Right lung (tissue), 5 donors: ENCODE measurements around the gene SPEG. TPM values are rescaled to one million over a fixed set of nuclear protein-coding genes. Genes with fewer than 3 reads are reported as not detected.
A peak's percentile ranks its signal among the peaks of the same experiment; 100 is the strongest.

Source experiments
- DNase-seq, 2 donors: peaks; one replicate each; pipeline ENCODE4 v3.0.0-alpha.2; 2013
- polyA plus RNA-seq, 5 donors: library from polyadenylated mRNA; unstranded; fragments of 120-200 nt; gene quantifications; one replicate each; pipeline versions ENCODE4 v1.2.1 to v1.2.3, GENCODE V29; 2013; ENCODE audit warnings: inconsistent platforms in 1 of 5, low replicate concordance in 1 of 5; ENCODE audit not compliant: insufficient read length in 5 of 5, insufficient read depth in 1 of 5

SPEG gene
- polyA plus RNA-seq, 5 donors = 18.1 to 35.5 (median 33.7) TPM

DNA sequence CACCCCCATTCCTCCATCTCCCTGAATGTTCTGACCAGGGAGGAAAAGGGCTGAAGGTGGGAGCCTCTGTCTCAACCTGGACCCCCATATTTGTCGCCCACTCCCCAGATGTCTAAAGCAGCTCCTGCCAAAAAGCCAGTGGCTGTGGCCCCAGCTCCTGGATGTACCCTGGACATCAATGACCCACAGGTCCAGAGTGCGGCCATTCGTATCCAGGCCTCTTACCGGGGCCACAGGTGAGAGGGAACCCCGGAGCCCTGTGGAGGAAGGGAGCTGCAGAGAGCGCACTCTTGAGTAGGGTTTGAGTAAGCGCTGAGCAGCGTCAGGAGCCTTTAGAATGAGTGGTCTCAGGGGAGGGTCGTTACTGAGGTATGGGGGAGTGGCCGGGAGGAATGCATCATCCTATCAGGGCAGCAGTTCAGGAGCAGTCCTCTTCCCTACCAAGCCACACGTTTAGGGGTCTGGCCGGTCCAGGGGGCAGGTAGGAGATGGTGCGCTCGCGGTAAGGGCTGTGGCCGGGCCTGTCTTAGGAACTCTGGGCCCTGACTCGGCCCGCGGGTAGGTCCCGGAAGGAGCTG is 61.7 kb downstream of the SPEG start:
- DNase-seq = no peak

DNA sequence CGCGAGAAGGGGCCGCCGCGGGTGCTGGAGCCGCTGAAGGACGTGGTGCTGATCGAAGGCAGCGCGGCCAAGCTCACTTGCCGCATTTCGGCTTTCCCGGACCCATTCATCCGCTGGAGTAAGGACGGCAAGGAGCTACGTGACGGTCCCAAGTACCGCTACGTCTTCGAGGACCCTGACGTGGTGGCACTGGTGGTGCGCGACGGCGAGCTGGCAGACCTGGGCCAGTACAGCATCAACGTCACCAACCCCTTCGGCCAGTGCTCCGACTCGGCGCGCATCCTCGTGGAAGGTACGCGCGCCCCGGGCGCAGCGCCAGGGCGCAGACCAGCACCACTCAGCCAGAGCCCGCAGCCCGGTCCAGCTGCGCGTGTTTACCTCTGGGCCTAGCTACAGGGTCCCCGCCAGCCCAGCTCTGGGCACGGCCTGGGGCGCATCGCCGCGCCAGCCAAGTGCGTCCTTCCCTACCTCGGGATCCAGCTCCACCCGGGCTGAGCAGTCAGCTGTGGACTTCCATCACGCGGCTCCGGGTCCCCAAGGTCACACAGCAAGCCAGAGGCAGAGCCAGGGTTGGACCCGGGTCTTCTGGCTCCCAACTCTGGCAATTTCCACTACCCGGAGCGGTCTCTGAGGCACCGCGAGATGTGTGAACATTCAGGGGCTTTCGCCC is 62.3 kb downstream of the SPEG start:
- no peak for DNase-seq

DNA sequence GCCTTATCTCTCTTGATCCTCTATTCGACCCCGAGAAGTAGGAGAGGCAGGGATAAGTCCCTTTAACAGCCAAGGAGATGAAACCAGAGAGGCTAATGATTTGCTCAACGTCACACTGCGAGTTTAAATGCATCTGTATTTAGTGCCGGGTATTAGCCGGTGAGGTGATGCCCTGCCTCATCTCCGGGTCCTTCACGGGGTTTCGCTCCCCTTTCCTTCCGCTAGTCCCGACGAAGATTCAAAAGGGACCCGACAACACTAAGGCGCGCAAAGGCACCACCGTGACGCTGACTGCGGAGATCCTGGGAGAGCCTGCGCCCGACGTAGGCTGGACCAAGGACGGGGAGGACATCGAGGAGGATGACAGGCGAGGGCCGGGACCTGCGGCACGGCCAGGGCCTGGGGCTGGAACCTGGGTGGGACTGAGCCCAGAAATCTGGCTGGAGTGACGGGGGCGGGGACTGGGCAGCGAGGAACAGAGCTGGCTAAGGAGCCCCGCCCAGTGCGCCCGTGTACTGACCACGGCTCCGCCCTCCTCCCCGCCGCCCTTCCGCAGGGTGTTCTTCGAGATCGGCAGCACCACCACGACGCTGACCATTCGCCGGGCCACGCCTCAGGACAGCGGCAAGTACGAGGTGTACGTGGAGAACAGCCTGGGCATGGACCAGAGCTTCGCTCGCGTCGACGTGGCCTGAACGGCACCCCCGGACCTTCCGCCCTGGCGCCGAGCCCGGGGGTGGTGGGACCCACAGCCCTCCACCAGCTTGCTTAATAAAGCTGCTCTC is 63.0 kb downstream of the SPEG start:
- no peak for DNase-seq

DNA sequence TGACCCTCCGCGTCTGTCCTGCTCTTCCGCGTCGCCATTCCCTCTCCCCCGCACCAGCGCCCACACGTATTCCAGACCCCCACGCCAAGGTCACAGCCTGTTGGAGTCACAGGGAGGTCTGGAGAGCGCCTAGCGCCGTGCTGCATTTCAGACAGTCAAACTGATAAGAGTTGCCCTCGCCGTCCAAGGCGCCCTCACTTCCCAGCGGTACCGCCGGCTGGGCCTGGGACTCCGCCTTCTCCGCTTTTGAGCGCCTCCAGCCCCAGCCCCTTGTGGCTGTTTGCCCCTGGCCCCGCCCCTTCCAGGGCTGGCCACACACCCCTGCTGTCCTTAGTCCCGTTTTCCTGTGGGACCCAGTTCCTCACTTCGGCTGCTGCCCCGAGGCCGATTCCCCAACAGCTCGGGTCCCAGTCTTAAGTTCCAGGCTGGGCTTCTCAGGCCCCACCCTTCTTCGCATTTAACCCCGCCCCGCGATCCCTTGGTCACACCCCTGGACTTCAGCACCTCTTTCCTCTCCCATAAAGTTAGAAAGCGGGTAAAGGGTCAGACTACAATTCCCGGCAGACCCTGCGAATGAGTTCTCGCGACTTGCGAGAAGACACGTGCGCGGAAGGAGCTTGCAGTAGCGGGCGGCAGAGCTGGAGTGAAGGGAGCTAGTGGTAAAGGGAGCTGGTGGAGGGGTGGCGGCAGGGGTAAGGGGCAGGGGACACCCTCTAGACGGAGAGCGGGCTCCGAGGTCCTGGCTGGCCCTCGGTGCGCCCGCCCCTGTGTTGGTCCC is 63.8 kb downstream of the SPEG start, which contains the start of gene GMPPA:
Gene GMPPA, plus strand, starts transcription at position 612 of the 778 bp plus-strand sequence. CDS start 1,085 bp downstream, outside the sequence.
- DNase-seq = peak; percentile 97

DNA sequence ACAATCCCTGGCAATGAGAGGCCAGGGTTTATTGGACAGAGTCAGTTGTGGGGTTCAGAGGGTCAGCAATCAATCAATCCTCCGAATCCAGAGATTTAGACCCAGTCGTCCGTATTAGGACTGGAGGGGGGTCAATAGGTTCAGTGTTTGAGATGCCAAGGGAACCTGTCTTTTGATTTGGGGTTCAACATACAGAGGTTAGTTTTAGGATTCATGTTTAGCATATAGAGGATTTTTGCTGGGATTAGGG is 64.3 kb downstream of the SPEG start:
- DNase-seq = no peak

DNA sequence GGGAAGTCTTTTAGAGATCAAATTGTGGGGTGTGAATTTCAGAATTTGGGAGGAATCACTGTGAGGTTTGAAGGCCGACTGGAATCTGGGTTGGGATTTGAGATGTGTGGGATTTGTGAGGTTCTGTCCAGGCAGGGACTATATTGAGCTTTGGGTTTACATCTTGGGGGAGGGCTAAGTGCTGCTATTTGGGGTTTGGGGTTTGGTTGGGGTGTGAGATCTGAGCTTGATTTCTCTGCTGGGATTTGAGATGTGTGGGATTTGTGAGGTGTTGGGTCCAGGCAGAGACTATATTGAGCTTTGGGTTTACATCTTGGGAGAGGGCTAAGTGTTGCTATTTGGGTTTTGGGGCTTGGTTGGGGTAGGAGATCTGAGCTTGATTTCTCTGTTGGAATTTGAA is 64.9 kb downstream of the SPEG start:
- no peak for DNase-seq

DNA sequence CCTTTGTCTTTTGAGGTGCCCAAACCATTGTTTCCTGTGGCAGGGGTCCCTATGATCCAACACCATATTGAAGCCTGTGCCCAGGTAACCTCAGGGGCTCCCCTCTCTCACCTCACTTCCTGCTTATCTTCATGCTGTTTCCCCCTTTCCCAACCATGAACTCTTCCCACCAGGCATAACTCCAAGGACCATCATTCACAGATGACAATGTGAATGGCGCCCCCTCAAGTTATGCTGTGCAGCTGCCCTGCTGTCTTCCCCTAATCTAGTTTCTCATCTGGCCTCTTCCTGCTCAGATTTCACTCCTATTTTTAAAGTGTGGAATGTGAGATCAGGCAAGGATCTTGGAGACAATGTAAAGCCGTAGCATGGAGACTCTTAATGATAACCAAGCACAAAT is 65.5 kb downstream of the SPEG start:
- no peak for DNase-seq

DNA sequence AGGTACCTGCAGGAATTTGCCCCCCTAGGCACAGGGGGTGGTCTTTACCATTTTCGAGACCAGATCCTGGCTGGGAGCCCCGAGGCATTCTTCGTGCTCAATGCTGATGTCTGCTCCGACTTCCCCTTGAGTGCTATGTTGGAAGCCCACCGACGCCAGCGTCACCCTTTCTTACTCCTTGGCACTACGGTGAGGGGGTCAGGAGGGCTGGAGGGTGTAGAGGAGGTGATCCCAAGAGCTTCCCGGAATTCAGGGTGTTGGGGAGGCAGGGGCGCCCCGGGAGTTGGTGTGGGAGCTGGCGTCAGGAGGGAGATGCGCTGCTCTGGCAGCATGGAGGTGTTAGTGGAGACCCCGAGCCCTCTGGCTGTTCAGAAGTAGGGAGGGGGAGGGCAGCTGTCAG is 67.2 kb downstream of the SPEG start:
- no peak for DNase-seq

DNA sequence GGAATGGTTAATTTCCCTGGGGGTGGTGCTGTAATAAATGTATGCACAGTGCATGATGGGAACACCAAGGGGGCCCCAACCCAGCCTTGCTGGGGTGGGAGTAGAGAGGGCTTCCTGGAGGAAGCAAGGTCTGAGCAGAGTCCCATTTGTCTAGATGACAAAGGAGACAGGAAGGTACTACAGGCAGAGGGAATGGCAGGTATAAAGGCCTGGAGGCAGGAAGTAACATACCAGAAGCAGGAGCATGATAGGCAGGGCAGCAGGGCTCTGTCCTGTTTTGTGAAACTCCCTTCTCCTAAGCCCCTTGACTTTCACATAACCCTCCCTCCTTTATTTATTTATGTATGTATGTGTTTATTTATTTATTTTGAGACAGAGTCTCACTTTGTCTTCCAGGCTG is 68.0 kb downstream of the SPEG start:
- DNase-seq = no peak

DNA sequence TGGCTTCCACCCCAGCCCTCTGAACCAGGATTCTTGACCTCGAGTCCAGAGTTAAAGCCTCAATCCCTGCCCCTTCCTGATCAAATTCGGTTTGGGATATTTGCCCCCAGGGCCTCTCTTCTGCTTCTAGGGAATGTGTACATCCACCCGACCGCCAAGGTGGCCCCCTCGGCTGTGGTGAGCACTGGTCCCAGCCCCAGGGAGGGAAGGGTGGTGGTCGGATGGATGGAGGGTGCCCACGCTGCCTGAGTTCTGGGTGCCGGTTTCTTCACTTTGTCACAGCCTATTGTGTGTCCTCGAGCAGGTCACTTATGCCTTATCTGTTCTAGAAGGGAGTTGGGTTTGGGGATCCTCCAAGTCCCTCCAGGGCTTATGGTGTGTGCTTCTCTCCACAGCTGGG is 70.9 kb downstream of the SPEG start:
- no peak for DNase-seq

DNA sequence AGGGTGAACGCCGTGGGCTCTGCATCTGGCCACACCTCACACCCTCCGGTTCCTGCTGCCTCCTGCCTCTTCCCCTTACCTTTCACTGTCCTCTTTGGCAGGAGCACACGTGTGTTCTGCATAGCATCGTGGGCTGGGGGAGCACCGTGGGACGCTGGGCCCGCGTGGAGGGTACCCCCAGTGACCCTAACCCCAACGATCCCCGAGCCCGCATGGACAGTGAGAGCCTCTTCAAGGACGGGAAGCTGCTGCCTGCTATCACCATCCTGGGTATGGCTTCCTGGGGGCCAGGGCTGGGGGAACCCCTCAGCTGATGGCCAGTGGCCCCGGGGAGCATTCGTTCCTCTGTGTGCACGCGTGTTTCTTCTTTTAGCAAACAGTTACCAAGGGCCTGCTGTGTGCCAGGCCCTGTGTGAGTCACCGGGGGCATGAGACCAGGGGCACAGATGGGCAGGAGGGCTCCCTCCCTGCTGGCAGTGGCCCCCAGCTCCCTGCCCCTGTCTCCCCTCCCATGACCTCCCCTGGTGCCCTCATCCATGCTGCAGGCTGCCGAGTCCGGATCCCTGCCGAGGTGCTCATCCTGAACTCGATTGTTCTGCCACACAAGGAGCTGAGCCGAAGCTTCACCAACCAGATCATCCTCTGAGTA is 71.6 kb downstream of the SPEG start:
- no peak for DNase-seq

DNA sequence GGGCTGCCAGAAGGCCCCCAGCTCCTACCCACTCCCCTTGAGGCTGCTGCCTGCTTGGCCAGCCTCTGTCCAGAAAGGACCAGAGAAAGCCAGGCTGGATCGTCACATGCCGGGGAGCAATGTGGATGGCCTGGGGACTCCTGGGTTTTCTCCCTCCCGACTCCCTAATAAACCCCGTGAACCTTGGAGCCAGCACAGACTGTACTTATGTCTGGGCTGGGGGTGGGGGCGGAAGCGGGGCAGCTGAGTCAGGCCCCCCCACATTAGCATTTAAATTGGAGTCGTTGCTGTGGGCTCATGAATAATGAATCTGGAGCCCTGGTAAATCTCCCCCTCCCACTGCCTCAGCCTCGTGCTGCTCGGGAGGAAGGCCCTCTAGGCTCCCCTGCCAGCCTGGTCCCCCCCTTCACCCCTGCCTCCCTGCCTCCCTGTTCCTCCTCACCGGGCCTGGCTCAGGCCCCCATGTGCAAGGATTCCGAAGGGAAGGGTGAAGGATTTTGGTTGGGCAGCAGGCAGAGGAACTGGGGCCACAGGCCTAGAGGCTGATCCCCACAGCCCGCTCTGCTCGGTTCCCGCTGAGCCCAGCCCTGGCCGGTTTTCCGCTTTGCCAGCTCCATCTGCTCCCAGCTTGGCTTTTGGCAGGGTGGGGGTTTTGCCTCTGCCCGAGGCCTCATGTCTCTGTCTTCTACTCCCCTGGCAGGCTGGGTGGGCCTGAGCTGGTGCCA is 72.3 kb downstream of the SPEG start:
- DNase-seq = no peak

DNA sequence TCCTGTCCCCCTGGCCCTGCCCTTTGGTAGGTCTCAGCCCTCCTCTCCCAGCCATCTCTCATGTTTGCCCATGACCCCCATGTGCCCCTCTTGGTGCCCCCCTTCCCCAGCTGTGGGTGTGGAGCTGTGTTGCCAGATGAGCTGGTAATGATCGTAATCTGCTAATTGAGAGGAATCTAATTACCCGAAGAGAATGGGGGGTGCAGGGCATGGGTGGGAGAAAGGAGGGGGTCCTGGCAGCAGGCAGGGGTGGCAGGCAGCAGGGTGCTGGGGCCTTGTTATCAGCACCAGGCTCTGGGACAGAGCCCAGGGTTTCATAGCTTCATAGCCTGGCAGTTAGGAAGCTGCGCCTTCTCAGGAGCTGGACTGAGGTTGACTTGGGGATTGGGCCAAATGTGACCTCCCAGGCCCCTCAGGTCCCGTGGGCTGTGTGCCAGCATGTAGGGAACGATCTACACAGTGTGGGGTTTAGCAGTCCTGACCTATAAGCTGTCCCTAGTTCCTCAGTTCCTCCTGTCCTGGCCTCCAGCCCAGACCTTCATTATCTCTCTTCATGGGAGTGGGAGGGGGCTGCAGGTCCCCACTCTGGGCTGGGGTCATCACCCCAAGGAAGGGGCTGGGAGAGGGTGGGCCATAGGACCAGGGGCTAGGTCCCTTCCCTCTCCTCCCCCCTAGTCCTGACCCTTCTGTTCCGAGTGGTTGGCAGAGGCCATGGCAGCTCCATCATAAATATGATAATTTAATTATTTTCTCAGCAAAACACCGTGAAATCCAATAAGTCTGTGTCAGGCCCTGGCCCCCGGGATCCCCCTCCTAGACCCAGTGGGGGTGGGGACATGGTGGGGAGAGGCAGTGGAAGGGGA is 73.2 kb downstream of the SPEG start:
- DNase-seq = no peak

DNA sequence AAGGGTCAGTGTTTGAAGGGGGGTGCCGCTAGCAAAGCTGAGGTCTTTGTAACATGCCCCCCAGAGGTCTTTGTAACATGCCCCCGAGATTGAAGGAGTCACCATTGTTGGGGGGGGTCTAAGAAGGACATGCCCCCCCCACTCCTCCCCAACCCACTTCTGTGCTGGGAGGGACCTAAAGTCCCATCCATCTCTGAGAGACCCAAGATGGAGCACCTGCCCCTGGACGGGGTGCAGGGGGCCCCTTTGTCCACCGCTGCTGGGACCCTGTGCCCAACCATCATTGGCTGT is 73.7 kb downstream of the SPEG start:
- no peak for DNase-seq

DNA sequence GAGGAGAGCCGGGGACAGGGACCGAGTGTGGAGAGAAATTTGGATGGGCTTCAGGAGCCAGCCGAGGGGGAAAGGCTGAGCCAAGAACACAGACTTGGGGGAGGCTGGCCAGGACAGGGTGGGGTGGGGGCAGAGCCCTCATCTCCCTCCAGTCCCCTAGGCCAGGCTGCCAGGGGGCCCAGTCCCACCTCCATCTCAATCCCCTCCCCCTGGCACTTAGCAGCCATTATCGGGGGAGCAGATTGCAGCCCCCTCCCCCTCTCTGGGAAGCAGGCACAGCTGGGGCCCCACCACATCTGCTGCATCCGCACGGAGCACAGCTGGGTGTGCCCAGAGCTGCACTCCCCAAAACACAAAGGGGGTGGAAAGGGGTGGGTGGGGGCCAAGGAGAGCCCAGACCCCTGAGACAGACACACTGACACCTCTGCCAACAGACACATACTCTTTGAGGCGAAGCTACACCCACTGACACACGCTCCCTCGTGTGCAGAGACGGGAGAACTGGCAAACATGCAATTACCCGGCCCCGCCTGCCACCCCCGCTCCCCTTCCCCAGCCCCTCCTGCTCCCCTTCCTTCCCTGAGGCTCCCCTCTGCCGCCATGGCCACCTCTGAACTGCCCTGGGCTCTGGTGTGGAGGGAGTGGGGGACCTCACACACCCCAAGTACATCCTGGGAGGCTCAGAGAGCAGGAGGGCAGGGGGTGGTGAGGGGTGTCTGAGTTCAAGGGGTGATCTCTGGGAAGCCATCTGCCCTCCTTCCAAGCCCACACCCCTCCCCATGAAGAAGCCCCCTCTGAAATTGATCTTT is 74.5 kb downstream of the SPEG start:
- DNase-seq = no peak

DNA sequence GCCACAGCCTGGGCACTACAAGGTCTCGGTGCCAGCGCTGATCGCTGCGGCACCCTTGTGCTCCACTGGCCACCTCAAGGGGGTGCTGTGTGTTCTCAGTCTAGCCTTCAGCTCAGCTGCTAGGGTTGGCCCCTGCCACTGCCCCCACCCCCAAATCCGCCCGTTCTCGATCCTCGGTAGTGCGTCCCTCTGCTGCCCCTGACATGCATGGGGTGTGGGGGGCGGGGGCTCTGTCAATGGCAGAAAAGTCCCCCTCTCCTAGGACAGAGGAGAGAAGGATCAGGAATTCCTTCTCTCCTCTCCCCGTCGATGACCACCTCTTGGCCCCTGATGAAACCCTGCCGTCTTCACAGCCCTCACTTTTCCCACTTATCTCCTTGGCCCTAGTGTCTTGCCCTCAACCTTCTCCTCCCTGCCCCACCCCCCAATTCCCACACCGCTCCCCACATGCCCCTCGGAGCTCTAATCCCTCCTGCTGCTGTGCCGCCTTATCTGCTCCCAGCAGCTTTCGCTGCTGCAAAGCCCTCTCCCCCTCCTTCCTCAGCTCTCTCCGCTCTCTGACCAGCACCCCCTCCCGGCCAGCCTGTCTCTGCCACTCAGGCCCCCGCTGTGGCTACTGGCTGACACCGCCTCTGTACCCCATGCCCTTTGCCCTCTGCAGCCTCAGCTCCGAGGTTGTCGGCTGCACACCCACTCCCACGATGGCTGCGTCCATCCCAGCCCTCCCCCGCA is 75.3 kb downstream of the SPEG start:
- DNase-seq = no peak

DNA sequence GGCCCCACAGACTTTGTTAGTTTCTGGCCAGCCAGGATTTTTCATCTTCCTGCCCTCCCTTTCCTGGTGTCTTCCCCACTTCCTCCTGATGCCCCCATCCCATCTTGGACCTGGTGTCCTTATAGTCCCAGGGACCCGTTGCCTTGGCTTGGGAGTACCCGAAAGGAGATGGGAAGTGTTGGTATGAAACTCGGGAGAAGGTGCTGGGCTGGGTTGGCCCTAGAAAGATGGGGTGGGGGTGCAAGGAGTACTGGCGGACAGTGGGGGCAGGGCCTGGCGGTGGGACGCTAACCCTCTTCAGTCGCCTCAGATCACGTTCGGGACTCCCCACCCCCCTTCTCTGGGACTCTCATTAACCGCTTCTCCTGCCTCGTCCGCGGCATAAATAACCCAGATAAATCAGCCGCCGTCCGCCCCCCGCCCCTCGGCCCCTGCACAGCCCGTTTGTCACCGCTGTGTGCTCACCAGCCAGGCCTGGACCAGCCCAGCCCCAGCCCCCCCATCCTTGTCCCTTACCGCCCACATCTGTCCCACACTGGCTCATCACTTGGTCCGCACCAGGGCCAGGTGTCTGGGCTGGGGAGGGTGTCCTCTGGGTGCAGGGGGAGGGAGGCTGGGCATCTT is 76.0 kb downstream of the SPEG start:
- DNase-seq = no peak

DNA sequence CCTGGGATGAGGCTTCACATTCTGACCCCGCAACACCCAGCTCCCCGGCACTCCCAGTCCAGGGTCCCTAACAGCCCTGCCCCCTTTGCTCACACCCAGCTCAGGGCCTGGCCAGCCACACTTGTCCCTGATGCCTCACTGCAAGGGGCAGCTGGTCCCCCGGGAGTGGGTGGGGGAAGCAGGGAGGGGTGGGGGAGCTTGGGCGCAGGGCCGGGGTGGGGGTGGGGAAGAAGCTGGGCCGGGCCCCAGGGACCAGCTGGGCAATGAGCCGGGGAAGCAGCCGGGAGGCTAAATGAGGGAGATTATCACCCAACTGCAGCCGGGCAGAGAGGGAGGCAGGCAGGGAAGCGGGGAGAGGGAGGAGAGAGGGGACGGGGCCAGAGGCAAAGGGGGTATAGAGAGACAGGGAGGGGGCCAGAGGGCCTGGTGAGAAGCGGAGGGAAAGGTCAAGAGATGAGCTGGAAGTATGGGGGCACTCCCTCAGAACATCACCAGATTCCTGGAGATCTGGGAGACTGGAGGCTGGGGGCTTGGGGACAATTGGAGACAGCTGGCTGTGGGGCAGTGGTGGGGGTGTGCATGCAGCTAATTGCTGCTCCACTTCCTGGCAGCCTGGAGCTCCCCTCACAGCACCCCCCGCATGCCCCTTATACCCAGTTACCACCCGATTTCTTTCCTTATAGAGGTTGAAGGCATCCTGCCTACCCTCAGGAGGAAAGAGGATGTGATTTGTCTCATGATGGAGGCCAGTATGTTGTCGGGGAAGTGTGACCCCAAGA is 77.1 kb downstream of the SPEG start:
- no peak for DNase-seq
